ENCODE results near the gene TPST2.
"Not testable (repeated sequence)": the region's sequence is repeated elsewhere in the genome, so short reads cannot be mapped to it uniquely, and the experiment has no call there.

The TPST2 gene

GRCh38 chr22:26528518-26528917 is 61.4 kb downstream of the TPST2 start:
- DNase-seq, result not testable (repeated sequence)

DNA sequence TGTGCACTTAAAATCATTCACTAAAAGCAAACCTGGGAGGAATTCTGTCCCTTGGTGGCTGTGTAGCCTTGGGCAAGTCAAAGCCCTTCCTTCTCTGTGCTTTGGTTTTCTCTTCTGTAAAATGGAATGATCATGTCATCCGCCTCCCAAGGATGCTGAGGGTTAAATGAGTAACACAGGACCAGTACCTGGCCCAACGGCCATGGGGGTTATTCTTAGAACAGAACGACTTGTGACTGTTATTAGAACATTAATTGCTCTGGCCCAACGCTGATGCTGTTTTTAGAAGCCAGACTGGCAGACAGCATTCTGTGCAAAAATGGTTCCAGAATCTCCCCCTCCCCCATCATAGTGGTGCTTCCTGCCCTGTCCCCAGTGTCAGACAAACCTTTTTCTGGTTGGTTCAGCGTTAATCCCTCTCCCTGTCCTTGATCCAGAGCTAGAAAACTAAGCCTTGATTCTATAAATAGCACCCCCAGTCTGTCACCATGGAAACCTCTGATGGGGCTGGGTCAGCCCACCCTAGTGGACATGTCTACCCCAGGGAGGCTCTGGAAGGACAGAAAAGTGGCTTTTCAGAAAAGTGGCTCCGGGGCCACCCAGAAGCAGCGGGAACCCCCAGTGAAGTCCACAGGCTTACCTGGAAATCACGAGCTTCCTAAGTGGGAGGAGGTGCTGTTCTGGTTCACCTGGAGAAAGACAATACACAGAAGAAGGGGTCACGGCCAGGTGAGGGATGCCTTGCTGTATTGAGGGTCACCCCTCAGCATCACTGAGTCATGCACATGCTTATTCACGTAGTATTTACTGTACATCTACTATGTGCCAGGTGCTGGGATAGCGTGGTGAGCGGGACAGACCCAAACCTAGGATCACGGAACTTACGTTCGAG is 62.1 kb downstream of the TPST2 start:
- DNase-seq, result no peak

GRCh38 chr22:26527167-26527566 is 62.8 kb downstream of the TPST2 start:
- DNase-seq, result no peak

- no peak for DNase-seq
These were observed 63.9 kb downstream of the TPST2 start for GRCh38 chr22:26525946-26526564.

DNA sequence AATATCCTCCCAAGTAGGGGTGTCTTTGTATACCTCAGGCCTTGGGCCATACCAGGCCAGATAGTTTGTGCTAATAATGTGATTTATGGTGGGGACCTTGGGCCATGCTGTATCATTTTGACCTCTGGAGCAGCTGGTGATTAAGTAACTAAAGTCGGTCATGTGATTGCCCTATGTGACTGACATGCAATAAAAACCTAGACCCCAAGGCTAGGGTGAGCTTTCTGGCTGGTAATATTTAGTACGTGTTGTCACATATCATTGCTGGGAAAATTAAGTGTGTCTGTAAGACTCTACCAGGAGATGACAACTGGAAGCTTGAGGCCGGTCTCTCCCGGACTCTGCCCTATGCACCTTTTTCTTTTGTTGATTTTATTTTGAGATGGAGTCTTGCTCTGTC is 65.1 kb downstream of the TPST2 start:
- DNase-seq, result no peak

GRCh38 chr22:26522592-26522991 is 67.3 kb downstream of the TPST2 start:
- no peak for DNase-seq

DNA sequence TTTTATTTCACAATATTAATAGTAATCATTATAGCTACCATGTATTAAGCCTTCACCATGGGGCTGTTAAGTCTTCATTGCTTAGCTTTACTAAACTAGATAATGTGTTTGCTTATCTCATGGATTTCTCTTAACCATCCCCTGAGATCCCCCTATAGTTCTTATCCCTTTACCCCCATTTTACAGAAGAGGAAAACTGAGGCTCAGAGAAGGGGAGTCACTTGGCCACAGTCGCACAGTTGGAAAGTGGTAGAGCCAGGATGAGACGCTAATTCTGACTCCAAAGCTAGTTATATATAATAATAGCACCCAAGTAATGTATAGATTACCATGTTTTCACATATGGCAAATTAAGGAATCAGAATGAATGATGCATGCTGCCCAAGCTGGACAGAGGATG is 67.9 kb downstream of the TPST2 start:
- DNase-seq, result no peak

- DNase-seq, result no peak
These were observed 72.5 kb downstream of the TPST2 start for GRCh38 chr22:26517429-26517828.

GRCh38 chr22:26516503-26516902 is 73.4 kb downstream of the TPST2 start:
- DNase-seq, result no peak

DNA sequence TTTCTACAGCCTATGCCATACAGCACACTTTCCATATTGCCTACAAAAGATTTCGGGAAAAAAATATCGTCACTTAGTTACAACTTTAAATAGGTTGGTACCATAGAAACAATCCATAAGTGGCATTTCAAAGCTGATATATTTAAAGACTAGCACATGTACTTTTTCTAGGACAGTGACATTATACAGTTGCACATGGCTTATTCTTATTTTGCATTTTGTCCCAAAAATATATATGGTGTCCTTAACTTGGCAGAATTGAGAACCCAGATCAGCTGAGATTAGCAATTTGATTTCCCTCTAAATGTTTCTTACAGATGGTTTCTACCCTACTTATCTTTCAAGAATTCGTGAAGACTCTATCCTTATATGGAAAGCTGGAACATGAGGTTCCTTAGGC is 74.0 kb downstream of the TPST2 start:
- DNase-seq, result no peak

GRCh38 chr22:26514419-26515161 is 75.3 kb downstream of the TPST2 start:
- no peak for DNase-seq

- DNase-seq, result no peak
These were observed 76.1 kb downstream of the TPST2 start for GRCh38 chr22:26513838-26514237.

DNA sequence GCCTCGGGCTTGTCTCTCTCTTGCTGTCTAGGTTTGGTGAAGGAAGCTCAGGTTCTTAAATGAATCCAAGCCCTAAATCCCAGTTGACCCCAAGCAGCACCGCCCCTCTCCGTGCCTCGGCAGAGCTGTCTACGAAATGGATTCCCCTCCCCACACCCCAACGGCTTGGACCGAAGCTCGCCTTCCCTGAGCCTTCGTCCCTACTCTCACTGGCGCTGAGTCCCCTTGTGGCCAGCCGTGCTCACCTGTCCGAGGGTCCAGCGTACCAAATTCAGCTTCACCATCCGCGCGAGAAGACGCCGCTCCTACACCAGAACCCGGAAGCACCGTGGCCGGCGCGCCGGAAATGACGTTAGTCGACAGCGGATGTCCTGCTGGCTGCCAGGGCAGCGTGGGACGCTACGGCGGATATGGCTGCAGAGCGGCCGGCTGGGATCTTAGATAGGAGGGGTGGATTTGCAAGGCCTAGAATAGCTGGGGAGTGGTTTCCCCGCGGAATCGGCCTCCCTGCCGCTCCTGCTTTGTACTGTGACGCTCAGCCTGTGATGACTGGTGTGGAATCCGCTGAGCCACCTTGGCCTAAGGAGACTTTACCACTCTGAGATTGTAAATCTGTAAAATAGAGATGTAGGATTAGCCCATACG is 77.7 kb downstream of the TPST2 start, which contains the start of gene TFIP11:
Gene TFIP11 (minus strand): TSS at position 325 of the 645 bp plus-strand sequence. CDS start 2,201 bp downstream, outside the sequence.
- peak; percentile 91 for DNase-seq

- no peak for DNase-seq
These were observed 81.8 kb downstream of the TPST2 start for GRCh38 chr22:26508148-26508547.

- no peak for DNase-seq
These were observed 86.2 kb downstream of the TPST2 start for GRCh38 chr22:26503758-26504157.

GRCh38 chr22:26502688-26503561 is 87.0 kb downstream of the TPST2 start:
- DNase-seq, result peak; percentile 55

GRCh38 chr22:26501996-26502395 is 87.9 kb downstream of the TPST2 start:
- DNase-seq, result no peak

- DNase-seq, result no peak
These were observed 90.7 kb downstream of the TPST2 start for GRCh38 chr22:26499188-26499703.

DNA sequence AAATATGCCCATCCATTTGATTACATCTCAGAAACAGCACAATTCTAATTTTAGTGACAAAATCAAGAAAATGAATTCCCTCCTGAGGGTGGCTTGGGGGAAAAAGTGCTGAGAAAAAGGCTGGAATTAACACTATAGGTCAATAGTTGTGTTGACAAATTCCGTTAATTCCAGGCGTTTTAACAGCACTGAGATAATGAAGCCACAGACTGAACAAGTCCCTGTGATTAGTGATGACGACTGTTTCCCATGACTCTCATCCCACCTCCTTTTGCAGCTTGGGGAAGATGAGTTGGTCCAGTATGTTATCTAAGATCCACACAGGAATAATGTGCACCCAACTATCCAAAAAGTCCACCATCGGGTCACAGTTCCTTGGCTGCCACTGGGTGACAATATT is 93.5 kb downstream of the TPST2 start:
- DNase-seq, result no peak

GRCh38 chr22:26494506-26494905 is 95.4 kb downstream of the TPST2 start:
- DNase-seq, result no peak

DNA sequence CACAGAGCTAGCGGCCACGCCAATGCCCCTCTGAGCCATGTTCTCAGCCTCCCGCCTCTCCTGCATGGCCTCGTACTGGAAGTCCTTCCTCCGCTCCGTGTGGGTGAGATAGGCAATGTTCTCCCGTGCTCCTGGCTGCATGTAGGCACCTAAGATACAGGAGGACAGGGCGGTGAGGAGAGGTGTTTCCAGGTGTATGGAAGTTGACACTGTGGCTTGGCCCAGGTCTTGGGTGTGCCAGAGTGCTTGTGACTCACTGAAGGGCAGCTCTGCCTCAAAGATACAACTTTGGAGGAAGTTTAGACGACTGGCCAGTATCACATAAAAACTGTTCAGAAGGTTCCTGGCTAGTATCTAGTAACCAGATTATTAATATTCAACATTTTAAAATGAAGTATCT is 97.7 kb downstream of the TPST2 start:
- no peak for DNase-seq
